Measurements from ENCODE around the gene JAG1.

JAG1 gene

DNA sequence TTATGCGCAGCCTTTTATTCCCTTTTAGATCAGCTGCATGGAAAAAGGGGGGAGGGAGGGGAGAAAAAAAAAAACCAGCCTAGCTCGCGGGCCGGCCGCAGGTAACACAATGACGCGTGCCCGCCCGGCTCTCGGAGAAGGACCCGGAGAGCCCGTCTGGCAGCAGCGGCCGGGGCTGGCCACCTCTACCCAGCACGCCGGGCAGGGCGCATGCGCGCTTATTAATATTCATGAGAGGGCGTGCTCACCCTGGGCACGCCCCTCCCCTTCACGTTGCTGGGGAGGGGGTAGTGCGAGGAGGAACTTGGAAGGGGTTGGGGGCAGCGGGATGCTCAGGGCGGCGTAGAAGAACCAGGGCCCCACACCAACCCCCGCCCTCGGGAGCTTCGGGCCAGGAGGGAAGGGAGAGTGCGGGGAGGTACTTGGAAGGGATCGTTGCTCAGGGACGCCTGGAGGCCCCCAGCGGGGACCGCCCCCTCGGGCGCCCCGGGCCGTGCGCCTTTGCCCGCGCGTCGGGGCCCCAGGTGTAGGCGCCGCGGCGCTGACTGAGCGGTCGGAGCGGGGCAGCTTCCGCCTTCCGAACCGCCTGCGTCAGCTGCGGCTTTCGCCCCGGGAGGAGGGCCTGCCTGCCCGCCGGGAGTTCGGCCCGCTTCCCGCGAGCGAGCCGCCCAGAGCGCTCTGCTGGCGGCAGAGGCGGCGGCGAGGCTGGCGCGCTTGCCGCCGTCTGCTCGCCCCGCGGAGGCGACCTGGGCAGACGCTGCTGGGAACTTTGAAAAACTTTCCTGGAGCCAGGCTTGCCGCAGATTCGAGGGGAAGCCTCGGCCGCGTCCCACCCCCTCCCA, at the start of gene JAG1:
TSS of gene JAG1 (minus strand) at position 158 of the 842 bp plus-strand sequence. CDS start 469 bp downstream, outside the sequence.
- DNase-seq, result peak; percentile 90

DNA sequence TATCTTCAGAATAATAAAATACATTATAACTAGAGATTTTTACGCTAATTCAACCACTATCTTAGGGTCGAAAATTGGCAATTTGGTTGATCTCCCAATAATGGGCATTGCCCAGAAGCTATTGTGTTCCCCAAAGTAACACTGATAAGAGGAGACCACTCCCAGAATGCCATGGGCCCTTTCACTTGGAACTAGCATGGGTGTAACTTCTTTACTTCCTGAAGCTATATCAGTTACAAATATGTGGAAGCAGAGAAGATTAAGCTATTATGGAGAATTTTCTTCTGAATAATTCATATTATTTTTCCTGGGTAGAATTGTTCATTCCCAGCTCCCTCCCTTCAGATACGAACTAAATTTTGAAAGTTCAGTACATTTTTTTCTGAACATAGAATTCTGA, 48.2 kb upstream of the JAG1 start:
- no peak for DNase-seq

DNA sequence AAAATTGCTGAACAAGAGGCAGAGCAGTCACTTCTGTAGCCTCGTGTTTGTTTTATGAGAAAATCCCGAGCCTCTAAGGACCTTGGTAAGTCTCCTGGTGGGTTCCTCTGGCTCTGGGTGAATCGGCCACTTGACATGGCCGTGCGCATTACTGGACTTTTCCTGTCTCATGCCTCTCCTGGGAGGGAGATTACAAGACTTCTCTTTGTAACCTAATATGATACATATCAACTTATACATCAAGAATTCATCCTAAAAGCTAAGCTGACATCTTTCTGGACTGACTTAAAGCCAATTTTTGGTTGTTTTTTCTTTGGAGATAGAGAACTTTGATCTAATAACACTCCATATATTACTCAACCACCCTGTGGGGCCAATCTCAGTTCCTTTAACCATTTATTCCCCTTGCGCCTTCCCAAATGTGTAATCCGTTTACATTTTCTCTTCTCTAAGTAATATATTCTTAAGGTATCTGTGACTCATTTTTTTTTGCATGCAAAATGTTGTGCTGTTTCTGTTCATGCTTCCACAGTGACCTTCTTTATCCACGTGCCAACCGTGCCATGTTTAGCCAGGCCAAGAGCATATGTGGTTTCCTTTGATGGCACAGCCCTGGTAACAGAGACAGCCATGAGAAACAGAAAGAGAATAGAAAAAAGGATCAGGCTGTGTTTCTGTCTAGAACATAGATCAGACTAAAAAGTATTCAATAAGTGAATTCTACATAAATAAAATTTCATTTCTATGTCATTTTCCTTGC, 47.5 kb upstream of the JAG1 start:
- no peak for DNase-seq

DNA sequence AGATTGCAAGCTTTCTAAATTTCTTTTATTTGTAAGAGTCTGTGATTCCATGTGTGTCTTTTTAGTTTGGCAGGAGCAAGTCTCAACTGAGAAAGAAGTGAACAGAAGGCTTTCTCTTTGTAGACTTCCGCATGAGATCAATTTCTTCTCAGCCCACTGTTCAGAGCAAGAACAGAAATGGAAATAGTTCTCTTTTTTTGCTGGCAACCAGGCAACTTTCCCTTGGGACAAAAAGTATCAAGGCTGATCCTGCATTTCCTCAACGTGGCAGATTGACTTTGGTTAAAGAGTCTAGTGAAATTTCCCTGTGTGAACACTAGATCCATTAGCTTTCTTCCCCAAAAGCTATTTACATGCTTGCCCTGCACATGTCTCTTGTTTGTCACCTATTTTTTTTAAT, 46.8 kb upstream of the JAG1 start:
- DNase-seq, result no peak

DNA sequence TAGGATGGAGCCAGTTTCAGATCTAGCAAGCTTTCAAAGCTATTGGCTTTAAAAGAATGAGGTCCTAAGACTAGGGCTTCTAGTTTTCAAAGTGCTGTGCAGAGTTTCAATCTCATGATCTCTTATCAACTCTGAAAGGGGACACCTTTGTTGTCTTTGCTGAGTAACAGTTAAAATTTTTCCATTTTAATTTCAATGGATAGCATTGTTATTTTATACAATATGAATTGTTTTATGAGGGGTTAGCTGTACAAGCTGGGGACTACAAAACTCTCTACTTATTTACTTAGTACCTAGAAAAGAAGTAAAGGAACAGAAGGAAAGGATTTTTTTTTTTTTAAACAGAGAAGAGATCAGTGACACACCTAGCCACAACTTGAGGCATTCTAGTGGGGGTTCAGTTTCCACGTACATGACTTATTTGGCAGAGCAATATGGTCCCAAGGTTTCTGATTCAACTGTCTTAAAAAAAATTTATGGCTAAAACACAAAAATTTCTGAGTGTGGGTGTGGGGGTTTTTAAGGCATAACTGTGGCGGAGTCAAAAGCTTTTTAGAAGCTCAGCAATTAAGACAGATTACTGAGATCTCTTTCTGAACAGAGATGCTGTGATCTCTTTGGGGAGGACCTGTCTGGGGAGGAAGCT, 46.1 kb upstream of the JAG1 start:
- no peak for DNase-seq

DNA sequence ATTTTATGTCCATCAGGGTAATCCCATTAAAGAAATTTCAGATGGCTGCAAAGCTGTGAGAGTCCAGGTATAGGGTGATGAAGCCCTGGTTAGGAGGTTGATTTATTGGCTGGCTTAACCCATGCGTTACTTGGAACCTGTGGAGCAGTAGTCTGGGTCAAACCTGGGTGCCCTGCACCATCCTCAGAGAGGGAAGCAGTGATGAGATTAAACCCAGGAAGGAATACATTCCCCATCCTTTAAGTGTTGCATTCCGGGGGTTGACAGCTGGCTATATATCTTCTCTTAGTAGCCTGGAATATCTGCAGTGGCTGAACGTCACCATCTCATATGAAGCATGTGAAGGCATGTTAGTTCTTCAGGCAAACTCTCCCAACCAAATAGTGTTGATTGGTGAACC, 44.9 kb upstream of the JAG1 start:
- DNase-seq, result no peak

DNA sequence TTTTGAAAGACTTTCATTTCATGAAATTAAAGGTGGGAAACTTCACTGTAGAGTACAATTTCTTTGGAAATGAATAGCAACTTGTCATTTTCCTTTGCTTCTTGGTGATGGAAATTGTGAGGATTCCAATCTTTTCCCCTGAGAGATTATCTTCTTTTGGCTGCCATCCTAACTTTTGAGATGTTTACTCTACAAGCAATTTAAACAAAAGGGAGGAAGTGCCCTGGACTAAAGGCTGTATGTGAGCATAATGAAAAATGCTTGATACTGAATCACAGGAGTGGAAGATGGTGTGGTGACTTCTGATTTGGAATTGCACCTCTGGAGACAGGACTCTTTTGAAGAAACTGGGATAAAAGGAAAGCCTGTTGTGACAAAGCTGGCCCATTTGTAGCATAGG, 43.1 kb upstream of the JAG1 start:
- DNase-seq, result no peak

DNA sequence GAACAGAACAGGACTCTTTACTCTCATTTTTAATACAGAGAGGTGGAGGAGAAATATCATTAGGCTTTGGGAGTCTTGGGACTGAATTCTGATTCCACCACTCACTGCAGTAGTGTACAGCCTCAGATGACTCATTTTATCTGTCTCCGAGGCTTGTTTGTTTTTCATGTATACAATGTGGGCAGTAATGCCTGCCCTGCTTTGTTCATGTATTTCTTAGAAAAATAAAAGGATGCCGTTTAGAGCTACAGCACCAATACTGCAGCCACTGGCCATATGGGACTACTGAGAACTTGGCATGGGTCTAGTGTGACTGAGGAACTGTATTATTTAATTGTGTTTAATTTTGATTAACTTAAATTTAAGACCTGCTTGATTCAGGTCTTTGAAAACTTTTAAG, 41.2 kb upstream of the JAG1 start:
- DNase-seq, result peak; percentile 14

DNA sequence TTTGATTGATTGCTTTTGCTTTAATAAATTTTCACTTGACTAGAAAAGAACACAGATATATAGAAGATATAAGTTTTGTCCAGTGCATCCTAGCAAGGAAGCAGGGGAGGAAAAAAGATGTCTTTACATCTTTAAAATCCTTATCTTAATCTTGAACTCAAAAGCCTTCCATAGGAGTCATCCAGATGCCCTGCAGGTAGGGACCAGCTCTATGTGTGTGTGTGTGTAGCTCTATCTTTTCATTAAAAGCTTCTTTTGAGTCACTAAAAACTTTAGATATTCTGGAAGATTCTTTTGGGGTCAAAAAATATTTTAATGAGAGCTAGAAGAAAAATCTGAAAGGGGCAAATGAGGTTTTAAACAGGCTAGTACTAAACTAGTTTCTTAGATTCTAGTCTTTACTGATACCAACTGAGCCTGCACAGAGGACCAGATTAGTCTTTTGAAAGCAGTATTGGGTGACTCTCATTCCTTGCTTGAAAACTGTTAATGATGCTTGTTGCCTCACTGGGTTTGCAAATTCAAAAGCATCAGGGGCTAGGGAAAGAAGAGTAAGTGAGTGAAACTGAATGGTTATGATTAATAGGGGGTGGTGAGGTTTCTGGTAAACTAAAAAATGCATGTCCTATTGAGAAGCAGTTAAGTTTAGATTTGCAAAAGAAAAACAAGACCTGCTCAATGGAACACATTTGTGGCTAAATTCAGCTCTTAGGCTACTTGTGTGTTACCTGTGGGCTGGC, 40.6 kb upstream of the JAG1 start:
- no peak for DNase-seq

DNA sequence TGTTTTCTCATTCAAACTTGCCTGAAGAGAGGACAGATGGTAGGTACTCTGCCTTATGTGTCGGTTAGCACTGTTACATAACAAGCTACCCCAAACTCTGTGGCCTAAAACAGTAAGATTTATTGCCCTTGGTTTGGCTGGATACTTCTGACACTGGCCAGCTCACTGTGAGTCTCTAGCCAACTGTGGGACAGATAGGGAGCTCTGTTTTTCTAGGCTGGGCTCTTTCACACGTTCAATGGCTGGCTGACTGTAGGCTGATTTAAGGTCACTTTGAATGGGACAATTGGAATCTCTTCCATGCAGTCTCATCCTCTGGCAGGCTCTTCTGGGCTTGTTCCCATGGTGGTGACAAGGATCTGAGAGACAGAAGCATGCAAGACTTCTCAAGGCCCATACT, 39.4 kb upstream of the JAG1 start:
- DNase-seq, result no peak

DNA sequence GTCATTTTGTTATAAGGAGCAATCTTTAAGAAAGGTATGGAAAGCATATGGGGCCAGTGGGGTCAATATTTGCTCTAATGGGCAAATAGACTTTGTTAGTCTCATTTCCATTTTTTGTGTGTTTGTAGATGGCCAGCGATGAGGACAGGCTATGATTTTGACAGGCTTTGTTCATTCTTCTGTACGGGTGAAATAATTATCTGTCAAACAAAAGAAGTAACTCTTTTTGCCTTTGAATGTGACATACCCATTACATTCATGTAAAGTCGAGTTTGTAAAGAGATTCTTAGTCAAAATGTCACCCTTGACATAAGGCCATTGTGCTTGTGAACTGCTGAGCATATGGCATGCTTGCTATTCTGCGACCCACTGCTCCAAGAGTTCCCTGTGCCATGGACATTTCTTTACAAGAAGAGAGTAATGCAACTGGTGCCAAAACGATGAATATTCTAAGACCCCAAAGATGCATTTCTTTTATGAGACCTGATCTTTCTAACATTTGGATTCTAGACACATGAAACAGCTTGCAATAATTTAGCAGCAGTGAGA, 38.2 kb upstream of the JAG1 start:
- DNase-seq, result no peak

DNA sequence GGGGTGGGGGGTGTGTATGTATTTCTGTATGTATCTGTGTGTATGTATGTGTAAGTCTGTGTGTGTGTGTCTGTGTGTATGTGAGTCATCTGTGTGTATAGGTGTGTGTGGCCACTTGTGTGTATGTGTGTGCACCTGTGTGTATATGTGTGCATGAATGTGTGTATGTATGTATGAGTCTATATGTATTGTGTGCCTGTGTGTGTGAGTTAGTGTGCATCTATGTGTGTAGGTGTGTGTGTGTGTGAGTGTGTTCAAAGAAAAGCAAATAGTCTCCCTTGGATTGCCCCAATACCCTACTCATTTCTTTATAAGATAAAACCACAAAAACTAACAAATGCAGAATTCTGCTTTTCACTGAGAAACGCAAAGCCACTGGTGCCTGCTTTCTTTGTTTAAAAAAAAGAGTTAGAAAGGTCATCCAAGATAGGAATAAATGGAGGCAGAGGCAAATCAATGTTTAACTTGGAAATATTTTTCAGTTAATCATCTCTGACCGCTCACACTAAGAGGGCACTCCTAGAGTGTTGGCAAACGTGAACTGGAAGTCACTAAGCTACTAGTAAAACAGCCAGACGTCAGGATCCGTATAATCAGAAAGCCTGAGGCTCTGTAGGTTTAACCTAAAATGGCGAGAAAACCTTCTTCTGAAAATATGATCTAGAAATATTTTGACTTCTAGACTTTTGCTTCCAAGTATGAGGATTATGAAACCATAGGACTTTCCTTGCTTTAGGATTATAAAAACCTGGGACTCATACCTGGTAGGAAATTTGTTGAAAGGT, 37.4 kb upstream of the JAG1 start:
- no peak for DNase-seq

DNA sequence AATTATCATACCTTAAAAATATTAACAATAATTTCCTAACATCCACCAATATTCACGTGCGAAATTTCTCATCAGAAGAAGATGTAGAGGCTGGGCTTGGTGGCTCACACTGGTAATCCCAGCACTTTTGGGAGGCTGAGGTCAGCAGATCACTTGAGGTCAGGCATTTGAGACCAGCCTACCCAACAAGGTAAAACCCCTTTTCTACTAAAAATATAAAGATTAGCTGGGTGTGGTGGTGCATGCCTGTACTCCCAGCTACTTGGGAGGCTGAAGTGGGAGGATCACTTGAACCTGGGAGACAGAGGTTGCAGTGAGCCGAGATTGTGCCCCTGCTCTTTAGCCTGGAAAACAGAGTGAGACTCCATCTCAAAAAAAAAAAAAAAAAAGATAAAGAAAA, 36.1 kb upstream of the JAG1 start:
- no peak for DNase-seq

DNA sequence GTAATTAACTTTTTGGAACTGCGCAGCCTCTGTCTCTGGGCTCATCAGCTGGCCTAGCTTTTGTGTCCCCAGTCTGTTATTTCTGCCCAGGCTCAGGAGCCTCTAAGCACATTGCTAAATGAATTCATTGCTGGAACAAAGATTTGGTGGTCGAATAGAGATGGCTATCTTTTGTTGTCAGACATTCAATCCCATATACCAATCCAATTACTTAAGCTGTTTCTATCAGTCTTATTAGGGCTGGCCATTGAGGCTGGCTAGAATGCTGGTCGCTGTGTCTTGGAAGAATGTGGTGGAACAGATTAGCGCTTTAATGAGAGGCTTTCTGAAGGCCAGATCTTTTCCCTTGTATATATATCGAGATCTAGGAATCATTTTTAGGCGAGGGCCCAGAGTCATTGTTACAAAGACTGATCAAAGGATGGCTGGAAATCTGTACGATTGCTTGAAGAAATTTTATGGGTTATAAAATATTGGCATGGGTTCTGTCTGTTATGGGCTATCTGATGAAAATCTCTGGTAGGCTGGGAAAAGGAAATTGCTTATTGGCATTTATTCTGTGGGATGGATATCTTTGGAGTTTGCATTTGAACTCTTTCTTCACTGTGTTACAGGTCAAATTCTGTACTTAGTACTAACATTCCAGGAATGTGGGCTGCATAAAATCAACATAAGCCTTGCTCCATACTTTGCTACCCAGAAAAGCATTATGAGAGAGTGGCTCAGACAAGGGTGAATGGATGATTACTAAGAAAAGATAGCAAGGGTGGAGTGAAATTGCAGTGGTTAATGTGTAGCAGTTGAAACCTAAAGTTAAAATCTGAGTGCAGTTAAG, 34.8 kb upstream of the JAG1 start:
- DNase-seq, result peak; percentile 26

DNA sequence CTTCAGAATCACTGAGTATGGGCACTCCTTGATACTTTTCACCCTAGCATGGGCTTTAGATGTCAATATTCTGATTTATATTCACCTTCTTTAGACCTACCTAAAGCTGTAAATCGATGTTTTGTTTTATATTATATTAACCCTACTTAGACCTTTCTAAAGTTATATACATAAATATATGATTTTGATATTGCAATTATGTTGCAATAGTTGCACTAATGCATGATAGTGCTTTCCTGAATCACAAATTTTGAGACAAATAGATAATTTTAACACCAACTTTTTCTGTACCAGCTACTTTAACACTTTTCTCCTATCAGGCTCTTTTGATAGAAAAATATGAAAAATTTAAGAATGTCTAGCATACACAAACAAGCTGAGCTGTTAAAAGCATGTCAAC, 34.0 kb upstream of the JAG1 start:
- DNase-seq, result no peak

DNA sequence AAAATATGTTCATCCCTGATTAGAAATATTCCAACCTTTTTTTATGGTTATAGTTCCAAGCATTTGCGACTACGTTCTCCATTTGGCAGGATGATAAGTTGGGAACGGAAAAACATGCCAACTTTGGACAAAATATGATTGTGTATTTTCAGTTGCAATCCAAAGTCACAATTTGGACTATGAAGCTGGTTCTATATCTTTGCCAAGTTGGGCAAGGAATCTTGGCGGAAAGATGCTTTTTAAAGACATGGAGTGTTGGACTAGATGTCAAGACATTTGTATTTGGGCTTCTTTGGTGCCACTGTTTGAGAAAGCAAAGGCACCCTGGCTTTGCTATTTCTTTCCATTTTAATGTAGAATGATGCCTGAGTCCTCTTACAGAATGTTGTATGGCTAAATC, 33.3 kb upstream of the JAG1 start:
- no peak for DNase-seq

DNA sequence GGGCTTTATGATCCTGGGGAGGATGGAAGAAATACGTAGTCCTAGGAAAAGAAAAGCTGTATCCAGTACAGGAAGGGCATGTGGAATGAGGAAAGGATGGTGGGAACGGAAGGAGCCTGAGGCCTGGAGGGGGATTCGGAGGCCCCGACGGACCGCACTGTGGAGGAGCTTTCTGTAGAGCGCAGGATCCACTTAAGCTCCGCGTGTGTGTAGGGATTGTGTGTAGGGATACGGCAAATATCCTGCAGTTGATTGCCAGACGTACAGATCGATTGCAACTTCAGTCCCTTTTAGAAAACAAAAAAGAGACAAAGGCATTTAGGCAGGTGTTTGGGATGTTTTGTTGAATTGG, 32.6 kb upstream of the JAG1 start:
- no peak for DNase-seq

DNA sequence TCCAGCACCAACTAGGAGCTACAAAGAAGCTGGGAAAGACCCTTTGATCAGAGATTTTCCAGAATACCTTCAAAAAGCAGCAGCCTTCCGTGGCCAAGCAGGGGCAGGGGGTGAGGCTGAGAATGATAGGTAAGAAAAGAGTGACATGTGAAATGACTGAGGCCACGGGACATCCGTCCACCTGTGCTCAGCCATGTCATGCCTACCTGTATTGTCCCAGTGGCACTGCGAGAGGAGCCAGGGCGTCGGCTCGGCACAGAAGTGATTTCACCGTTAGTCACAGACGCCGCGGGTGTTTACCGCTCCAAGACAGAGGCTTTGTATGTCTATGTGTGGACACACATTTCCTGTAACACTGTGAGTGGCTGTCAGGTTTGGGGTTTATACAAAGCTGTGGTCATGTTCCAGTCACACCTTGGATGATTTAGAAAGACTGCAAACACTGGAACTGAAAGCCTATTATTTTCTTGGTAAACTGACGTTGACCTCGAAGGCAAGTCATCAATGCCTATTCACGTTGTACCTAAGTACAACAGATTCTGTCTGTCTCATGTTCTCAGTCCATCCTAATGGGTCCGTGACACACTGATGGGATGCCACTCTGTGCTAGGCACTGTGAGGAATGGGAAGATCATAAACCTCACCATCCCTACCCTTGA, 32.1 kb upstream of the JAG1 start:
- DNase-seq, result no peak

DNA sequence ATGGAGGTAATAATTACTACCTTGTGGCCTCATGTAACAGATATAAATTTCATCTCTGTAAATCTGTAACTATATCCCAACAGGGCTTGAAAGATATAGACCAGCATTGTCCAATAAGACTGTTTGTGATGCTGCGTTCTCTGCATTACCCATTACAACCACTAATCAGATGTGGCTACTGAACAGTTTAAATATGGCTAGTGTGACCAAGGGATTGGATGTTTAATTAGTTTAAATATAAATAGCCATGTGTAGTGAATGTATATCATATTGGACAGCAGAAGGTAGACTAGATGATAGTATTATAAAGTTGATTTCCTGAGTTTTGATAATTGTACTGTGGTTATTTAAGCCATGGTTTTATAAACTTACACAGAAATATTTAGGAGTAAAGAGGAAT, 27.8 kb upstream of the JAG1 start:
- DNase-seq, result no peak

DNA sequence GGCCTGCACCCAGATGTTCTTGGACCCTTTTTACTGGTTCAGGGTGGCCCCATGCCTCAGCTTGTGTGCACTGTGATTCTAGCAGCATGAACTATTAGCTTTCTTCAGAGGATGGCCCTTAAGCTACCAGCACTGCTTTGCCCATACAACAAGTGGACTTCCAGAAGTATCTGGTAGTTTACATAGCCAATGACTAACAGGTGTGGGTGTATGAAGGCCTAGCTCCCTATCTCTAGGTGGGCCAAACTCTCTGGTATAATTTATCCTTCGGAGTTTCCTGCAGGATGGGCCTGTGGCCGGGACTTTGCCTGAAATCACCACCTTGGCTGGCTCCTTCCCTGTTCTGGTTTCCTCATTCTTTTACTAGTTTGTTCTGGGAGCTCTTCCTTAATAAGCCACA, 26.1 kb upstream of the JAG1 start:
- DNase-seq, result no peak

DNA sequence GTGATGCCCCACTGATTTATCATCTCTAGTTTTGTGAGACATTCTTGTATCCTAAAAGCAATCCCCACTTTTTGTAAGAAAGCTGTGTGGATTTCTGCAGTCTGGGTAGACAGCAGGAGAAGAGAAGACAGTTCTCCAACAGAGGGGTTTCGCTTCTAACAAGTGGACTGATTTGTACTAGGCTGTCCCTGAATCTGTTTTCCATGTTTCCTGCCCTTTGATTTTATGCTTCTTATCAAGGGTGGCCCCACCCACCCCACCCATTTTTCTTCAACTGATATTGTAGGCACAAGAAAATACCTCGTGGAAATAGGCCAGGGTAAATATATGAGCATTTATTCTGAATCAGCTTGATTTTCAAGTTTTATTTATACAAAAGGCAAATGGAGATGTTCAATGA, 25.7 kb upstream of the JAG1 start:
- no peak for DNase-seq

Data from amniotic stem cell (primary cell).